Measurements from ENCODE around the gene IL17C. TPM values are rescaled to one million over a fixed set of nuclear protein-coding genes. Genes with fewer than 3 reads are reported as not detected.
"Not testable (repeated sequence)": the region's sequence is repeated elsewhere in the genome, so short reads cannot be mapped to it uniquely, and the experiment has no call there.

The IL17C gene
- total RNA-seq, 4 donors from 2014 or later: not detected

DNA sequence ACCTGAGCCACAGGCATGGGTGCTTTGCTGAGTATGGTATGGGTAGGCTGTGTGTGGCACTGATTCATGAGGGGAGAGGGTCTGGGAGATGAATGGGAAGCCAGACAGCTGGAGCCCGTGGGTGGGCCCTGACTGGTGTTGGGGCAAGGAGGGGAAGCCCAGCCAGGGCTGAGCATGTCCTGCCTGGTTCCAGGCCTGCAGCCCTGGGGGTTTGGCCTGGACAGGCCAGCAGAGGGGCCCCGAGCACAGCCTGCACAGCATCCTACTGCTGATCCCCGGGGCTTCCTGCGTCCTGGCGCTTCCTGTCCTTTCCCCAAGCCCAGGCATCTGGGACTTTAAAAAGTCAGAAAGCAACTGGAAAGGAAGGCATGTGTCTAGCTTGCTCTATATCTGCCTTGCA is 29.1 kb downstream of the IL17C start:
- no peak for DNase-seq
- no peaks in the 10 kb centered on the region for H3K4me1 ChIP-seq
- H3K4me3 ChIP-seq: no peak overlapping the region
- intact Hi-C loops (cut with DNase I; ENCODE audit: low total_unique reads): no loop called here
- H3K9me3 ChIP-seq: no peaks in the 10 kb centered on the region
- no peak overlapping the region for H3K27ac ChIP-seq
- TF ChIP-seq CTCF (IDR thresholded peaks at IDR 0.05) (no peak), POLR2A (IDR thresholded peaks at IDR 0.05) (no peak)
- no peaks in the 10 kb centered on the region for H3K36me3 ChIP-seq
- no peaks in the 10 kb centered on the region for H3K27me3 ChIP-seq

DNA sequence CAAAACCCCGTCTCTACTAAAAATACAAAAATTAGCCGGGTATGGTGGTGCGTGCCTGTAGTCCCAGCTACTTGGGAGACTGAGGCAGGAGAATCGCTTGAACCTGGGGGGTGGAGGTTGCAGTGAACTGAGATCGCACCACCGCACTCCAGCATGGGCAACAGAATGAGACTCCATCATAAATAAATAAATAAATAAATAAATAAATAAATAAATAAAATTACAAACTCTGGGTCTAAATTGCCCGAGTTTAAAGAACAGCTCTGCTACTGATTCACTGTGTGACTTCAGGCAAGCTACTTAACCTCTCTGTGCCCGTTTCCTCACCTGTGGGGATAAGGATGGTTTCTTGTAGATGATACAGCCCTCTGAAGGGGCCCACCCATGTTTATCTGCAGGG is 31.1 kb downstream of the IL17C start:
- DNase-seq; H3K36me3 ChIP-seq; H3K4me1 ChIP-seq; H3K27ac ChIP-seq; intact Hi-C loops (cut with DNase I; ENCODE audit: low total_unique reads); H3K9me3 ChIP-seq; H3K4me3 ChIP-seq; H3K27me3 ChIP-seq: not testable (repeated sequence)

DNA sequence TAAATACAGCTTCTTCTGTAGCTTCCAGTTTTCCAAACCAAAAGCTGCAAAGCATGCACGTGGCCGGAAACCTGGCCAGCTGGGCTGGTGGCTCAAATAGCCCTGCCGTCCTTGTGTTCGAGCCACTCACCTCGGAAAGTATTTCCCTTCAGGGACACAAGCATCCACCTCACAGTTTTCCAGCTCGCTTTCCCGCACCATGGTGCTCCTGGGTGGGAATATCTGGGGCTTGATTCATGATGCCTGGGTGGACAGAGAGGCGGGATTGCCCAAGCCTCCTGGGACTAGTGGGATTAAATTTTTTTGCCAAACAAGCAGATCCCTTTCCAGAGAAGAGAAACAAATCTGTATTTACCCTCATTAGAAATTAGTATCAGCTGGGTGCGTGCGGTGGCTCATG is 31.6 kb downstream of the IL17C start:
- intact Hi-C loops (cut with DNase I; ENCODE audit: low total_unique reads): no loop called here
- Histone ChIP-seq H3K36me3 (no peaks in the 10 kb centered on the region), H3K9me3 (no peaks in the 10 kb centered on the region), H3K4me1 (no peaks in the 10 kb centered on the region), H3K4me3 (no peak overlapping the region), H3K27ac (no peak overlapping the region), H3K27me3 (no peaks in the 10 kb centered on the region)
- no peak for TF ChIP-seq POLR2A (IDR thresholded peaks at IDR 0.05)
- no peak for TF ChIP-seq CTCF (IDR thresholded peaks at IDR 0.05)
- no peak for DNase-seq

- TF ChIP-seq POLR2A (IDR thresholded peaks at IDR 0.05): no peak
- TF ChIP-seq CTCF (IDR thresholded peaks at IDR 0.05): no peak
- Histone ChIP-seq H3K36me3 (no peaks in the 10 kb centered on the region), H3K27ac (no peak overlapping the region), H3K27me3 (no peaks in the 10 kb centered on the region), H3K9me3 (no peaks in the 10 kb centered on the region), H3K4me3 (no peak overlapping the region), H3K4me1 (no peaks in the 10 kb centered on the region)
- no peak for DNase-seq
- intact Hi-C loops (cut with DNase I; ENCODE audit: low total_unique reads): no loop called here
Measured at GRCh38 chr16:88671806-88672205, 33.4 kb downstream of the IL17C start.

DNA sequence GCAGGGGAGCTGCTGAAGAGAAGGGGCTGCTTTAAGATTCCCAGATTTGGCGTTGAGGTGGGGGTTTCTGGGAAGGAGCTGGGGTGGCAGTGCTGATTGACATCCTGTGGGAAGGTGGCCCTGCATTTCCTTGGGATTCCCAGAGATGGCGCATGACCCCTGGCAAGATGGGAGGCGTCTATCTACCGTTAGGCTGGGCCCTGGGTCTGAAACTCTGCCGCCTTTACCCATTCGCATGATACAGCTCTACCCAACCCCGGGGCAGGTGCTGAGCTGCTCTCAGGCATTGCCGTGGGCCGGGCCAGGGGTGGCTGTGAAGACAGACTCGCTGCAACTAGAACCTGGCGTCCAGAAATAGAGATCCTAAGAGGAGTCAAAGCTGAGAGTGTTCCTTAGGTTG is 34.4 kb downstream of the IL17C start:
- Histone ChIP-seq H3K36me3 (no peaks in the 10 kb centered on the region), H3K9me3 (no peaks in the 10 kb centered on the region)

More for the DNA sequence above, 34.4 kb downstream of the IL17C start:
- Histone ChIP-seq H3K4me3 (no peak overlapping the region), H3K27ac (no peak overlapping the region), H3K27me3 (no peaks in the 10 kb centered on the region), H3K4me1 (no peaks in the 10 kb centered on the region)
- intact Hi-C loops (cut with DNase I; ENCODE audit: low total_unique reads): no loop called here
- TF ChIP-seq CTCF (IDR thresholded peaks at IDR 0.05) (no peak), POLR2A (IDR thresholded peaks at IDR 0.05) (no peak)
- no peak for DNase-seq

Measured in uterus (tissue), 4 donors.